Neural progenitor cell (in vitro differentiated cells): Measurements from ENCODE around the gene BRCA1. TPM values are rescaled to one million over a fixed set of nuclear protein-coding genes. Genes with fewer than 3 reads are reported as not detected.
"Not testable (repeated sequence)": the region's sequence is repeated elsewhere in the genome, so short reads cannot be mapped to it uniquely, and the experiment has no call there.

Source experiments
- DNase-seq: peaks from one replicate; pipeline ENCODE4 v3.0.0-alpha.2; 2016; ENCODE audit warnings: low spot score
- H2AFZ ChIP-seq: fragments of 200-600 bp; sonication (generic); replicated peaks from 2 replicates; pipeline ENCODE4 v1.6.1; 2016; ENCODE audit warnings: antibody characterized with exemption
- H3F3A ChIP-seq: fragments of 200-600 bp; sonication (generic); 2 replicates; pipeline ENCODE4 v1.6.1; 2016; ENCODE audit warnings: antibody characterized with exemption, low read depth
- H3K27ac ChIP-seq: fragments of 200-600 bp; sonication (generic); 2 replicates; pipeline ENCODE4 v1.5.1; 2016; ENCODE audit warnings: mild to moderate bottlenecking
- H3K27me3 ChIP-seq: fragments of 200-600 bp; sonication (generic); 2 replicates; pipeline ENCODE4 v1.6.1; 2016; ENCODE audit warnings: mild to moderate bottlenecking, moderate library complexity
- H3K36me3 ChIP-seq: fragments of 200-600 bp; sonication (generic); 2 replicates; pipeline ENCODE4 v1.5.1; 2016
- H3K4me1 ChIP-seq: fragments of 200-600 bp; sonication (generic); 2 replicates; pipeline ENCODE4 v1.6.1; 2016; ENCODE audit warnings: mixed run types
- H3K4me2 ChIP-seq: fragments of 200-600 bp; sonication (generic); 2 replicates; pipeline ENCODE4 v1.6.1; 2016
- H3K4me3 ChIP-seq: fragments of 200-600 bp; sonication (generic); 2 replicates; pipeline ENCODE4 v1.5.1; 2016
- H3K79me2 ChIP-seq: fragments of 200-600 bp; sonication (generic); 2 replicates; pipeline ENCODE4 v1.6.1; 2016; ENCODE audit warnings: low read depth
- H3K9ac ChIP-seq: fragments of 200-600 bp; sonication (generic); 2 replicates; pipeline ENCODE4 v1.6.1; 2016
- H3K9me3 ChIP-seq: fragments of 200-600 bp; sonication (generic); 2 replicates; pipeline ENCODE4 v1.5.1; 2016; ENCODE audit warnings: low read depth
- H4K20me1 ChIP-seq: fragments of 200-600 bp; sonication (generic); 2 replicates; pipeline ENCODE4 v1.6.1; 2016; ENCODE audit warnings: low read depth
- H3K27ac Mint-ChIP-seq: 3 replicates; pipeline ENCODE4 v1.8.0; 2021; ENCODE audit warnings: mixed read lengths
- H3K27me3 Mint-ChIP-seq: 2 replicates; pipeline ENCODE4 v1.8.0; 2022; ENCODE audit warnings: low read depth, mild to moderate bottlenecking, inconsistent platforms, moderate library complexity, mixed read lengths; ENCODE audit not compliant: insufficient read depth
- H3K36me3 Mint-ChIP-seq: 3 replicates; pipeline ENCODE4 v1.8.0; 2021; ENCODE audit warnings: mixed read lengths
- H3K4me1 Mint-ChIP-seq: 3 replicates; pipeline ENCODE4 v1.8.0; 2021; ENCODE audit warnings: mixed read lengths
- H3K4me3 Mint-ChIP-seq: 3 replicates; pipeline ENCODE4 v1.8.0; 2021; ENCODE audit warnings: mild to moderate bottlenecking, moderate library complexity, mixed read lengths
- H3K9me3 Mint-ChIP-seq: 3 replicates; pipeline ENCODE4 v1.8.0; 2020; ENCODE audit warnings: mixed read lengths
- CTCF ChIP-seq: fragments of 200-600 bp; sonication (generic); IDR thresholded peaks from 2 replicates; pipeline ENCODE4 v1.5.1; 2017; ENCODE audit warnings: antibody characterized with exemption, mild to moderate bottlenecking
- EZH2 ChIP-seq: fragments of 200-600 bp; sonication (generic); IDR thresholded peaks from 2 replicates; pipeline ENCODE4 v1.6.1; 2017; ENCODE audit warnings: antibody characterized with exemption, mild to moderate bottlenecking, moderate library complexity
- EZH2phosphoT487 ChIP-seq: fragments of 200-600 bp; sonication (generic); IDR thresholded peaks from 2 replicates; pipeline ENCODE4 v1.6.1; 2017; ENCODE audit warnings: antibody characterized with exemption
- total RNA-seq: library from RNA; depleted of rRNA; stranded (reverse); fragments of >200 nt; gene quantifications from 2 replicates; pipeline ENCODE4 v1.2.3, GENCODE V29; 2015; ENCODE audit warnings: low replicate concordance

Gene BRCA1
- total RNA-seq, 1 donor from 2014 or later: 77.3 TPM

- Mint-ChIP-seq H3K9me3 (no peaks in the 10 kb centered on the region), H3K36me3 (peaks cover 5% of the 10 kb centered on the region), H3K27ac (no peak overlapping the region), H3K27me3 (no peaks in the 10 kb centered on the region), H3K4me3 (no peak overlapping the region), H3K4me1 (peaks cover 15% of the 10 kb centered on the region)
- H3K27me3 ChIP-seq: no peaks in the 10 kb centered on the region
- peak overlapping the region; percentile 46 for H3K9ac ChIP-seq
- DNase-seq: peak; percentile 94
- H3F3A ChIP-seq: peaks cover 30% of the 10 kb centered on the region
- H3K4me3 ChIP-seq: peak overlapping the region; percentile 77
- no peak for TF ChIP-seq EZH2phosphoT487
- TF ChIP-seq EZH2: no peak
- TF ChIP-seq CTCF: no peak
- peaks cover 61% of the 10 kb centered on the region for H3K79me2 ChIP-seq
- H3K36me3 ChIP-seq: no peaks in the 10 kb centered on the region
- H3K4me1 ChIP-seq: peaks cover 9% of the 10 kb centered on the region
- peak overlapping the region; percentile 86 for H3K27ac ChIP-seq
- peak overlapping the region; percentile 94 for H2AFZ ChIP-seq
- no peaks in the 10 kb centered on the region for H4K20me1 ChIP-seq
- no peaks in the 10 kb centered on the region for H3K9me3 ChIP-seq
- peak overlapping the region; percentile 87 for H3K4me2 ChIP-seq
Observed at GRCh38 chr17:43170140-43170765, 45.1 kb upstream of the BRCA1 start.

GRCh38 chr17:43169561-43170139 is 44.5 kb upstream of the BRCA1 start:
- Histone ChIP-seq H3K4me1 (peaks cover 9% of the 10 kb centered on the region), H3F3A (peaks cover 30% of the 10 kb centered on the region), H3K27me3 (no peaks in the 10 kb centered on the region), H3K9ac (peak overlapping the region; percentile 27), H3K4me3 (peak overlapping the region; percentile 77), H3K79me2 (peaks cover 61% of the 10 kb centered on the region), H3K27ac (peak overlapping the region; percentile 14), H3K4me2 (peak overlapping the region; percentile 87), H3K36me3 (no peaks in the 10 kb centered on the region), H4K20me1 (no peaks in the 10 kb centered on the region), H2AFZ (peak overlapping the region; percentile 94), H3K9me3 (no peaks in the 10 kb centered on the region)
- H3K9me3 Mint-ChIP-seq: no peaks in the 10 kb centered on the region
- peaks cover 15% of the 10 kb centered on the region for H3K4me1 Mint-ChIP-seq
- H3K27me3 Mint-ChIP-seq: no peaks in the 10 kb centered on the region
- peak; percentile 56 for DNase-seq
- no peak overlapping the region for H3K27ac Mint-ChIP-seq
- no peak overlapping the region for H3K4me3 Mint-ChIP-seq
- peaks cover 5% of the 10 kb centered on the region for H3K36me3 Mint-ChIP-seq
- TF ChIP-seq CTCF (no peak), EZH2 (no peak), EZH2phosphoT487 (no peak)

- not testable (repeated sequence) for DNase-seq, H3K4me3 Mint-ChIP-seq
Observed at GRCh38 chr17:43165971-43166370, 40.8 kb upstream of the BRCA1 start.

GRCh38 chr17:43159957-43160356 is 34.8 kb upstream of the BRCA1 start:
- not testable (repeated sequence) for H3K27ac Mint-ChIP-seq, H3K4me3 ChIP-seq, H2AFZ ChIP-seq, H3K4me1 ChIP-seq, H3F3A ChIP-seq, H3K9me3 ChIP-seq, H3K4me2 ChIP-seq, H3K27ac ChIP-seq, H3K36me3 Mint-ChIP-seq, H3K9ac ChIP-seq, H3K4me3 Mint-ChIP-seq, H3K27me3 Mint-ChIP-seq, H3K79me2 ChIP-seq, H3K9me3 Mint-ChIP-seq, H3K36me3 ChIP-seq, DNase-seq, H3K27me3 ChIP-seq, H3K4me1 Mint-ChIP-seq, H4K20me1 ChIP-seq

More at GRCh38 chr17:43165971-43166370, 40.8 kb upstream of the BRCA1 start:
- not testable (repeated sequence) for H3K27ac ChIP-seq, H4K20me1 ChIP-seq, H3K36me3 ChIP-seq, H3K4me1 ChIP-seq, H3K4me2 ChIP-seq, H3K27ac Mint-ChIP-seq, H2AFZ ChIP-seq, H3K9me3 ChIP-seq, H3K9ac ChIP-seq, H3K4me1 Mint-ChIP-seq, H3K4me3 ChIP-seq, H3K27me3 Mint-ChIP-seq, H3K9me3 Mint-ChIP-seq, H3K36me3 Mint-ChIP-seq, H3K27me3 ChIP-seq
- Histone ChIP-seq H3F3A (peaks cover 22% of the 10 kb centered on the region), H3K79me2 (peaks cover 29% of the 10 kb centered on the region)

- not testable (repeated sequence) for H3K27me3 ChIP-seq, H4K20me1 ChIP-seq, H3K36me3 ChIP-seq, H3K27ac Mint-ChIP-seq, H3K36me3 Mint-ChIP-seq, H3K9me3 ChIP-seq, H3K4me3 Mint-ChIP-seq, H3K4me3 ChIP-seq, H3K79me2 ChIP-seq, H3K27ac ChIP-seq, H3K27me3 Mint-ChIP-seq, H3K4me2 ChIP-seq, DNase-seq, H3K9ac ChIP-seq, H3K4me1 Mint-ChIP-seq, H3F3A ChIP-seq, H2AFZ ChIP-seq, H3K9me3 Mint-ChIP-seq, H3K4me1 ChIP-seq
Observed at GRCh38 chr17:43159232-43159631, 34.1 kb upstream of the BRCA1 start.
